Body of pancreas (tissue), 4 donors: ENCODE measurements around the gene KNTC1.

Source experiments
- POLR2A ChIP-seq, 3 donors: fragments of 450-650 bp; IDR thresholded peaks; one replicate each; pipeline ENCODE4 v1.6.1; 2016; ENCODE audit warnings: antibody characterized with exemption in 3 of 3, mild to moderate bottlenecking in 2 of 3
- TF ChIP-seq, protein P1 (sequence below), 7 experiments: fragments of 450-650 bp in 4 of 7; fragments of 200-600 bp in 3 of 7; sonication (generic) in 3 of 7; IDR thresholded peaks; one replicate each; pipeline ENCODE4 v1.5.1; 2016 to 2019; ENCODE audit warnings: antibody characterized with exemption in 7 of 7

DNA sequence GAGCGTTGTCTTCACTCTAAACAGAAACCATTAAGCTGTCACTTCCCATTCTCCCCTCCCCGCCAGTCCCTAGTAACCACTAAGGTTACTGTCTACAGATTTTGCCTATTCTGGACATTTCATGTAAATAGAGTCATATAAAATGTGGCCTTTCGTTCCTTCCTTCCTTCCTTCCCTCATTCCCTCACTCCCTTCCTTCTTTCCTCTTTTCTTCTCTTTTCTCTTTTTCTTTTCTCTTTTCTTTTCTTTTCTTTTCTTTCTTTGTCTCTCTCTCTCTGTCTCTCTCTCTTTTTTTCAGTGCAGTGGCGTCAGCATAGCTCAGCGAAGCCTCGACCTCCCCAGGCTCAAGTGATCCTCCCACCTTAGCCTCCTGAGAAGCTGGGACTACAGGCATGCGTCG lies 138.3 kb downstream of the KNTC1 start:
- TF ChIP-seq, protein P1, sequence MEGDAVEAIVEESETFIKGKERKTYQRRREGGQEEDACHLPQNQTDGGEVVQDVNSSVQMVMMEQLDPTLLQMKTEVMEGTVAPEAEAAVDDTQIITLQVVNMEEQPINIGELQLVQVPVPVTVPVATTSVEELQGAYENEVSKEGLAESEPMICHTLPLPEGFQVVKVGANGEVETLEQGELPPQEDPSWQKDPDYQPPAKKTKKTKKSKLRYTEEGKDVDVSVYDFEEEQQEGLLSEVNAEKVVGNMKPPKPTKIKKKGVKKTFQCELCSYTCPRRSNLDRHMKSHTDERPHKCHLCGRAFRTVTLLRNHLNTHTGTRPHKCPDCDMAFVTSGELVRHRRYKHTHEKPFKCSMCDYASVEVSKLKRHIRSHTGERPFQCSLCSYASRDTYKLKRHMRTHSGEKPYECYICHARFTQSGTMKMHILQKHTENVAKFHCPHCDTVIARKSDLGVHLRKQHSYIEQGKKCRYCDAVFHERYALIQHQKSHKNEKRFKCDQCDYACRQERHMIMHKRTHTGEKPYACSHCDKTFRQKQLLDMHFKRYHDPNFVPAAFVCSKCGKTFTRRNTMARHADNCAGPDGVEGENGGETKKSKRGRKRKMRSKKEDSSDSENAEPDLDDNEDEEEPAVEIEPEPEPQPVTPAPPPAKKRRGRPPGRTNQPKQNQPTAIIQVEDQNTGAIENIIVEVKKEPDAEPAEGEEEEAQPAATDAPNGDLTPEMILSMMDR (IDR thresholded peaks at IDR 0.05): no peak
- no peak for TF ChIP-seq POLR2A (IDR thresholded peaks at IDR 0.05)
